ENCODE data around the gene SH2B3.

- TF ChIP-seq CTCF (IDR thresholded peaks at IDR 0.05; ENCODE audit: poor library complexity, severe bottlenecking): no peak
- TF ChIP-seq POLR2AphosphoS5 (IDR thresholded peaks at IDR 0.05): no peak
- no peak for TF ChIP-seq RAD21 (conservative IDR thresholded peaks at IDR 0.05)
- no peak for TF ChIP-seq MXI1 (conservative IDR thresholded peaks at IDR 0.05; ENCODE audit: poor library complexity, severe bottlenecking)
- TF ChIP-seq REST (IDR thresholded peaks at IDR 0.05; ENCODE audit: borderline replicate concordance): no peak
- no peak for TF ChIP-seq TAF1 (IDR thresholded peaks at IDR 0.05; ENCODE audit: low read depth)
These were observed 22.5 kb downstream of the SH2B3 start for GRCh38 chr12:111428081-111428727.

Measured in neural cell (in vitro differentiated cells).